Measurements from ENCODE around the gene TMEM130.
A peak's percentile ranks its signal among the peaks of the same experiment; 100 is the strongest.

The TMEM130 gene

GRCh38 chr7:98910427-98910826 is 40.6 kb upstream of the TMEM130 start:
- peak overlapping the region in 1 of 3 experiments; percentile 4 for H3K27ac Mint-ChIP-seq
- H3K9me3 Mint-ChIP-seq, result no peaks in the 10 kb centered on the region
- peaks cover 65% of the 10 kb centered on the region for H3K36me3 Mint-ChIP-seq (ENCODE audit: low read depth)
- no peak for TF ChIP-seq CTCF (IDR thresholded peaks at IDR 0.05; ENCODE audit: unreplicated experiment in 3 of 3)
- no peaks in the 10 kb centered on the region for H3K27me3 Mint-ChIP-seq (ENCODE audit: low read depth)
- peaks cover 21% of the 10 kb centered on the region for H3K4me1 Mint-ChIP-seq
- no peak overlapping the region for H3K4me3 Mint-ChIP-seq

- H3K4me1 Mint-ChIP-seq, result peaks cover 21% of the 10 kb centered on the region
- H3K4me3 Mint-ChIP-seq, result no peak overlapping the region
- no peak overlapping the region for H3K27ac Mint-ChIP-seq
- no peaks in the 10 kb centered on the region for H3K9me3 Mint-ChIP-seq
- H3K36me3 Mint-ChIP-seq (ENCODE audit: low read depth), result peaks cover 71% of the 10 kb centered on the region
- H3K27me3 Mint-ChIP-seq (ENCODE audit: low read depth), result no peaks in the 10 kb centered on the region
- TF ChIP-seq CTCF (IDR thresholded peaks at IDR 0.05; ENCODE audit: unreplicated experiment in 3 of 3), result no peak
These were observed 39.7 kb upstream of the TMEM130 start for GRCh38 chr7:98909487-98909886.

- no peaks in the 10 kb centered on the region for H3K9me3 Mint-ChIP-seq
- H3K27me3 Mint-ChIP-seq (ENCODE audit: low read depth), result no peaks in the 10 kb centered on the region
- no peak for TF ChIP-seq CTCF (IDR thresholded peaks at IDR 0.05; ENCODE audit: unreplicated experiment in 3 of 3)
- H3K36me3 Mint-ChIP-seq (ENCODE audit: low read depth), result peaks cover 76% of the 10 kb centered on the region
- peaks cover 21% of the 10 kb centered on the region for H3K4me1 Mint-ChIP-seq
- no peak overlapping the region for H3K27ac Mint-ChIP-seq
- H3K4me3 Mint-ChIP-seq, result no peak overlapping the region
These were observed 38.8 kb upstream of the TMEM130 start for GRCh38 chr7:98908585-98908984.

GRCh38 chr7:98907570-98907969 is 37.8 kb upstream of the TMEM130 start:
- Mint-ChIP-seq H3K9me3 (no peaks in the 10 kb centered on the region), H3K4me3 (no peak overlapping the region), H3K27ac (no peak overlapping the region), H3K27me3 (ENCODE audit: low read depth) (no peaks in the 10 kb centered on the region), H3K36me3 (ENCODE audit: low read depth) (peaks cover 76% of the 10 kb centered on the region), H3K4me1 (peaks cover 16% of the 10 kb centered on the region)
- TF ChIP-seq CTCF (IDR thresholded peaks at IDR 0.05; ENCODE audit: unreplicated experiment in 3 of 3), result no peak

GRCh38 chr7:98903246-98903645 is 33.4 kb upstream of the TMEM130 start:
- H3K36me3 Mint-ChIP-seq (ENCODE audit: low read depth), result peaks cover 82% of the 10 kb centered on the region
- no peaks in the 10 kb centered on the region for H3K27me3 Mint-ChIP-seq (ENCODE audit: low read depth)
- no peak overlapping the region for H3K27ac Mint-ChIP-seq
- H3K9me3 Mint-ChIP-seq, result no peaks in the 10 kb centered on the region
- no peak for TF ChIP-seq CTCF (IDR thresholded peaks at IDR 0.05; ENCODE audit: unreplicated experiment in 3 of 3)
- no peak overlapping the region for H3K4me3 Mint-ChIP-seq
- no peaks in the 10 kb centered on the region for H3K4me1 Mint-ChIP-seq

GRCh38 chr7:98902523-98902922 is 32.7 kb upstream of the TMEM130 start:
- no peaks in the 10 kb centered on the region for H3K4me1 Mint-ChIP-seq
- no peak for TF ChIP-seq CTCF (IDR thresholded peaks at IDR 0.05; ENCODE audit: unreplicated experiment in 3 of 3)
- H3K27ac Mint-ChIP-seq, result no peak overlapping the region
- H3K9me3 Mint-ChIP-seq, result no peaks in the 10 kb centered on the region
- no peak overlapping the region for H3K4me3 Mint-ChIP-seq
- H3K27me3 Mint-ChIP-seq (ENCODE audit: low read depth), result no peaks in the 10 kb centered on the region
- H3K36me3 Mint-ChIP-seq (ENCODE audit: low read depth), result peaks cover 81% of the 10 kb centered on the region
